Activated CD4-positive, alpha-beta T cell treated with anti-CD3 and anti-CD28 coated beads, Interleukin-2, amount 10 ng/mL, durations not matched to agents 7 days and 5 days (primary cell): ENCODE data around the gene ZNF185. TPM values are rescaled to one million over a fixed set of nuclear protein-coding genes. Genes with fewer than 3 reads are reported as not detected.

ENCODE experiments used
- CTCF ChIA-PET: fragments of 350-600 bp; sonication (Branson Sonifier 250); formaldehyde crosslinking; loops from one replicate; lab custom pipeline; 2021; ENCODE audit warnings: antibody characterized with exemption; lab: Charles Lee
- POLR2A ChIA-PET: fragments of 350-600 bp; sonication (Branson Sonifier 250); formaldehyde crosslinking; loops from one replicate; lab custom pipeline; 2021; ENCODE audit warnings: antibody characterized with exemption; lab: Charles Lee
- DNase-seq: peaks from one replicate; pipeline ENCODE4 v3.0.0-alpha.2; 2020
- H3K27ac Mint-ChIP-seq: one replicate; pipeline ENCODE4 v1.8.0; 2021; ENCODE audit warnings: mild to moderate bottlenecking, moderate library complexity, mixed read lengths
- H3K27me3 Mint-ChIP-seq: one replicate; pipeline ENCODE4 v1.8.0; 2021; ENCODE audit warnings: mixed read lengths
- H3K36me3 Mint-ChIP-seq: one replicate; pipeline ENCODE4 v1.8.0; 2021; ENCODE audit warnings: low read depth, mixed read lengths
- H3K4me1 Mint-ChIP-seq: one replicate; pipeline ENCODE4 v1.8.0; 2021; ENCODE audit warnings: mixed read lengths
- H3K4me3 Mint-ChIP-seq: one replicate; pipeline ENCODE4 v1.8.0; 2021; ENCODE audit warnings: mild to moderate bottlenecking, moderate library complexity, mixed read lengths
- H3K9me3 Mint-ChIP-seq: one replicate; pipeline ENCODE4 v1.8.0; 2021; ENCODE audit warnings: mixed read lengths
- total RNA-seq, 2 experiments: library from RNA; stranded (reverse); gene quantifications; one replicate each; pipeline ENCODE4 v1.2.3, GENCODE V29; 2021

Gene ZNF185
- total RNA-seq, 2 experiments from 2014 or later, result 1.0 to 1.6 TPM

DNA sequence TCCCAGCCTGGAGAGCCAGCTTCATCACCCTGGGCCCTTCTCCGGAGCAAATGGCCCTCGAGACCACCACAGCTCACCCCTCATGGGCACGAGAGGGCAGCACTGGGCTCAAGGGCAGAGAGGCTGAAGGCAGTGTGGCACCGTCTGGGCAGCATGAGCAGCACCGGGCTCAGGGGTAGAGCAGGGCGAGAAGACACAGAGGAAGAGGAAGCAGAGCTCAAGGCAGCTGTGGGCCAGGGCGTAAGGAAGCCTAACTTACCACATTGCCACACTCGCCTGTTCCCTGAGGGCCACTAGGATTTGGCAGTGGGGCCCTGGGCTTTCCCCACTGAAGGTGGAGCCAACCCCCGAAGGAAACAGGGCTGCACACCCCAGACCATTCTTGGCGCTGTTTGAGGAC is 15.5 kb downstream of the ZNF185 start:
- ChIA-PET POLR2A (no interaction called here), CTCF (no interaction called here)
- no peaks in the 10 kb centered on the region for H3K9me3 Mint-ChIP-seq
- no peak for DNase-seq
- H3K4me3 Mint-ChIP-seq, result no peak overlapping the region
- no peaks in the 10 kb centered on the region for H3K27me3 Mint-ChIP-seq
- no peaks in the 10 kb centered on the region for H3K4me1 Mint-ChIP-seq
- no peaks in the 10 kb centered on the region for H3K36me3 Mint-ChIP-seq
- no peak overlapping the region for H3K27ac Mint-ChIP-seq

DNA sequence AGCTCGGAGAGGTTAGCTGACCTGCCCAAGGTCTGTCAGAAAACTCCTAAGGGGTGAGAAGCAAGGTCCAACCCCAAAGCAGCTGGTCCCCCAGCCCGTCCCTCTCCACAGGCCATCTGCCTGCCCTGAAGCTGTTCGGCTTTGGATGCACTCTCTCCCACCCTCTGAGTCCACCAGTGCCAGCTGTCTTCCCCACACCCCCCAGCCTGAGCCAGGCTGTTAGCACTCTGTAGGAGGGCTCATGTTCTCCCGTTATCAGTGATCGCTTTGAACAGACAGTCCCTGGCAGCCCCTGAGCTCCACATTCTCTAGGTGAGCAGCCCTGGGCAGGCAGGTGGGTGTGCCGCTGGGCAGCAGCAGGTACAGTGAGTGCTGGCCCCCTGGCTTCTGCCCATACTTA is 16.0 kb downstream of the ZNF185 start:
- Mint-ChIP-seq H3K9me3 (no peaks in the 10 kb centered on the region), H3K4me3 (no peak overlapping the region), H3K27ac (no peak overlapping the region), H3K4me1 (no peaks in the 10 kb centered on the region), H3K36me3 (no peaks in the 10 kb centered on the region), H3K27me3 (no peaks in the 10 kb centered on the region)
- ChIA-PET CTCF (no interaction called here), POLR2A (no interaction called here)
- DNase-seq, result no peak

DNA sequence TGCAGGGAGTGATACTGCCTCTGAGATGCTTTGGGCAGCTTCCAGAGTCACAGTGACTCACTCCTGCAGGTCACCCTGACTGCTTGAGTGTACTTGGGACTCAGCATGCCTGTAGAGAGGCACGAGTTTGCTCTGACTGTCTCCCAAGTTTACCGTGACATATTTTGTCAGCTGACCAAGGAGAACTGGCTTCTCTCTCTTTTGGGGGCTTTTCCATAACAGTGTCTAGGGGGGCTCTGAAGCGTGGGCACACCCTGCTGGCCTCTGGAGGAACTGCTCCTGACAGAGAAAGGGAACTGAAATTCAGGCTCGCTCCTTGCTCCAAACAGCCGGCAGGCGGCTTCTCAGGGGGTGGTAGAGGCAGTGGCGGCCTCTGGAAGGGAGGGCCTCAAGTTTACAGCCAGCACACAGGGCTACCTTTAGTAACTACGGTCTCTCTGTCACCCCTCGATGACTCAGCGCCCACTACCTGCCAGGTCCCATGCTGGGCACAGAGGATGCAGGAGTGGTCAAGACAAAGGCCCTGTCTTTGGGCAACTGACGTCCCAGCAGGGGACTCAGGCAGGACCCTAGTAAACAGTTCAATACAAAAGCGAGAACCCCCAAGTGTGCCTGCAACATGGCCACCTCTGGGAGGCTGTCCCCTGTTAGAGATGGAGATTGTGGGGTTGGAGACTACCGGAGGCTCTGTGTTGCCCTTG is 17.8 kb downstream of the ZNF185 start:
- no peak overlapping the region for H3K27ac Mint-ChIP-seq
- H3K36me3 Mint-ChIP-seq, result no peaks in the 10 kb centered on the region
- CTCF ChIA-PET, result no interaction called here
- H3K4me1 Mint-ChIP-seq, result no peaks in the 10 kb centered on the region
- H3K9me3 Mint-ChIP-seq, result no peaks in the 10 kb centered on the region
- peak; percentile 8 for DNase-seq
- POLR2A ChIA-PET, result no interaction called here
- no peak overlapping the region for H3K4me3 Mint-ChIP-seq
- H3K27me3 Mint-ChIP-seq, result no peaks in the 10 kb centered on the region

DNA sequence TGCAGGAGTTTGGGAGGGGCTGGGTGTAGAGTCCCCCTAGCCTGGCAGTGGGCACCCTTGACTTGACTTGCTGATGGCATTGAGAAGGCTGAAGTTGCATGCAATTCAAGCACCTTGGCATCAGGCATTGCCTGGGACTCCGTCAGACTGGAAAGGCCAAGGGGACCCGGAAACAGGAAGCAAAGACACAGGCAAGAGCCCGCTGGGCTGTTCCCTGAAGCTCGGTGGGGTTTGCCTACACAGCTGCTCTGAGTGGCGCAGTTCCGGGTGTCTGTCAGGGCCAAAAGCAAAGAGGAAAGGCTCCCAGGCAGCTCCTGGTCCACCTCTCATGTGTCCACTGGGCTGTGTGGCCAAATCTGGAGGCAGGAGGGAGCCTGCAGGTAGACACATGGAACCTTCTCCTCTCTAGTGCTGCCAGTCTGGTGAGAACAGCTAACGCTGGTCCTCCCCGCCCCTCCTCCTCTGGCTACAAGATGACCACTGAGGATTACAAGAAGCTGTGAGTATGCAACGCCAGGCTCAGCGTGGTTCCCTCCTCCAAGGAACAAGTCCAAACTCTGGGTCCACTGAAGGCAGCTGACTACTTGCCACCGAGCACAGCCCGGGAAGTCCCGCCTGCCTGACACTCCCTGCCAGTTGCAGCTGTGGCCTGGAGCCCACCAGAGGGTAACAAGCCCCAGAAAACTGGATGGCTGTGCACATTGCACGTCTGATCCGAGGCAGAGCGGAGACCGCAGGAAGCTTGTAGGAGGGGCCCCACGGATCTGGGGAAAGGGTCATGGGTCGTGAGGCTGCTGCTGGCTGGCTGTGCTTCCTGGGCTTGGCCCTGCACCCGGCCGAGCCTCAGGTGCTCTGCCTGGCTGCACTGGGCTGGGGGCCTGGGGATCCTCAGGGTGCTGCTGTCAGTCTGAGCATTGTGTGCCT is 20.1 kb downstream of the ZNF185 start:
- Mint-ChIP-seq H3K4me3 (no peak overlapping the region), H3K27me3 (no peaks in the 10 kb centered on the region), H3K36me3 (no peaks in the 10 kb centered on the region), H3K4me1 (no peaks in the 10 kb centered on the region), H3K27ac (no peak overlapping the region), H3K9me3 (no peaks in the 10 kb centered on the region)
- POLR2A ChIA-PET, result no interaction called here
- CTCF ChIA-PET, result interaction anchor here (0.7 kb wide), 1 partner anchor 13 kb away, joined by 3 read pairs; no protein-coding TSS in a partner anchor
- no peak for DNase-seq

DNA sequence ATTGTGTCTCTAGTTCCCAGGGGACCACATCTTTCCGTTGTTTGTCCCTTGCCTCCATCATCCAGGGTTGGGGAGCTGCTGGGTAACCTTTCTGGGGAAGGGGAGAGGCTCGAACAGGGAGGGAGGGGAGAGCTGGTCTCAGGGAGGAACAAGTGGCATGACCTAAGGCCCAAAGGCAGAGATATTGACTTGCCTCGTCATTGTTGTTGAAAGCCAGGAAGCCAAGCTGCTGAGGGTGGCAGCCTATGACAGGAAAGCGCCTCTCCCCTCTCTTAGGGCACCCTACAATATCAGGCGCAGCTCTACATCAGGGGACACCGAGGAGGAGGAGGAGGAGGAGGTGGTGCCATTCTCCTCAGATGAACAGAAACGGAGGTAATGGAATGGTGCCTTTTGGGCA is 20.8 kb downstream of the ZNF185 start:
- POLR2A ChIA-PET, result no interaction called here
- DNase-seq, result no peak
- CTCF ChIA-PET, result interaction anchor here (0.7 kb wide), 1 partner anchor 12 kb away, joined by 3 read pairs; no protein-coding TSS in a partner anchor
- Mint-ChIP-seq H3K4me3 (no peak overlapping the region), H3K9me3 (no peaks in the 10 kb centered on the region), H3K27ac (no peak overlapping the region), H3K36me3 (no peaks in the 10 kb centered on the region), H3K27me3 (no peaks in the 10 kb centered on the region), H3K4me1 (no peaks in the 10 kb centered on the region)

DNA sequence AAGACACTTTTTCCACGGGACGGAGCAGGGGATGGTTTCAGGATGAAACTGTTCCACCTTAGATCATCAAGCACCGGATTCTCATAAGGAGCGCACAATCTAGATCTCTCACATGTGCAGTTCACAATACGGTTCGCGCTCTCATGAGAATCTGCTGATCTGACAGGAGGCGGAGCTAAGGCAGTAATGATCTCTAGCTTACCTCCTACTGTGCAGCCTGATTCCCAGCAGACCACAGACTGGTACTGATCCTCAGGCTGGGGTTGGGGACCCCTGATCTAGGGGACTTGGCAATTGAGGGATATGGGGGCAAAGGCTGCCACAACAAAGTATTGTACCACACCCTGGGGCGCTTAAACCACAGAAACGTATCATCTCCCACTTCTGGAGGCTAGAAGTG is 25.7 kb downstream of the ZNF185 start:
- no peak for DNase-seq
- H3K4me1 Mint-ChIP-seq, result peaks cover 5% of the 10 kb centered on the region
- H3K27ac Mint-ChIP-seq, result peak overlapping the region; percentile 22
- ChIA-PET POLR2A (no interaction called here), CTCF (interaction anchor here (0.6 to 2.8 kb wide), 3 partner anchors 9 to 18 kb away, joined by 3 to 10 read pairs (median 3); no protein-coding TSS in a partner anchor)
- no peaks in the 10 kb centered on the region for H3K9me3 Mint-ChIP-seq
- no peak overlapping the region for H3K4me3 Mint-ChIP-seq
- no peaks in the 10 kb centered on the region for H3K27me3 Mint-ChIP-seq
- no peaks in the 10 kb centered on the region for H3K36me3 Mint-ChIP-seq

DNA sequence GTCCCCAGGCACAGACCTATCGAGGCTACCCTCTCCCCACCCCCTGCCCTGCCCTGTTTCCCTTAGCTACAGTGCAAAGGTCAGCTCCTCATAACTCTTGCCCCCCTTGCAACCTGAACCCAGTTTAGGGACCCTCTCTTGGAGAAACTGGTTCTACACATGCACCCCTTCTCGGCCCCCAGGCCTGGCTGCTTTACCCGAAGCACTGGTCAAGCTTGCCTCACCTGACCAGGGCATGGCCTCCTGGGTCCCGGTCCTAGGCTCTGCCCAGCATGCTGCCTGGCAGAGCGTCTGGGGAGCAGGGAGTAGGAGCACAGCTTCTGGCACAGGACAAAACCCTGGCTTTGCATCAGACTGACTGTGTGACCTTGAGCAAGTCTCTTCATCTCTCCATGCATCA is 28.0 kb downstream of the ZNF185 start:
- peaks cover 5% of the 10 kb centered on the region for H3K4me1 Mint-ChIP-seq
- H3K36me3 Mint-ChIP-seq, result no peaks in the 10 kb centered on the region
- ChIA-PET POLR2A (no interaction called here), CTCF (no interaction called here)
- no peaks in the 10 kb centered on the region for H3K9me3 Mint-ChIP-seq
- H3K27me3 Mint-ChIP-seq, result no peaks in the 10 kb centered on the region
- no peak overlapping the region for H3K4me3 Mint-ChIP-seq
- H3K27ac Mint-ChIP-seq, result no peak overlapping the region
- no peak for DNase-seq

DNA sequence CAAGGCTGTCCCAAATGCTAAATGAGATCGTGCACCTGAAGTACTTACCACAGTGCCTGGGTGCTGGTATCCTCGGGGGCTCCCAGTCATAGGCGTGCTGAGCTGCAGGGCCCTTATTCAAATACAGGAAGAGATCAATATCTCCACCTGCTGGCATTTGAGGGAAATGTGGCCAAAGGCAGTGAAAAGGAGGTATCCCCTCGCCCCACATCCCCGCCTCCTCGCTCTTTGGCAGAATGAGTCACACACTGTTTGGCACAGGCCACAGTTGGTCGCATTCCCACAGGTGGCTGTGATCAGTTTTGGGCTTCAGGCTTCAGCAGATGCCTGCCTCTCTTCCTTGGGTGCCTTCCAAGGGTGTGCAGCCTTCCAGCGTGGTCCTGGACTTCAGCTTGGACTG is 28.4 kb downstream of the ZNF185 start:
- ChIA-PET CTCF (interaction anchor here (1.6 kb wide), 1 partner anchor 95 kb away, joined by 5 read pairs; the partner anchor contains the start of genes CETN2 and NSDHL), POLR2A (no interaction called here)
- no peaks in the 10 kb centered on the region for H3K27me3 Mint-ChIP-seq
- no peaks in the 10 kb centered on the region for H3K36me3 Mint-ChIP-seq
- no peak overlapping the region for H3K27ac Mint-ChIP-seq
- no peaks in the 10 kb centered on the region for H3K9me3 Mint-ChIP-seq
- H3K4me3 Mint-ChIP-seq, result no peak overlapping the region
- DNase-seq, result peak; percentile 50
- peaks cover 5% of the 10 kb centered on the region for H3K4me1 Mint-ChIP-seq

DNA sequence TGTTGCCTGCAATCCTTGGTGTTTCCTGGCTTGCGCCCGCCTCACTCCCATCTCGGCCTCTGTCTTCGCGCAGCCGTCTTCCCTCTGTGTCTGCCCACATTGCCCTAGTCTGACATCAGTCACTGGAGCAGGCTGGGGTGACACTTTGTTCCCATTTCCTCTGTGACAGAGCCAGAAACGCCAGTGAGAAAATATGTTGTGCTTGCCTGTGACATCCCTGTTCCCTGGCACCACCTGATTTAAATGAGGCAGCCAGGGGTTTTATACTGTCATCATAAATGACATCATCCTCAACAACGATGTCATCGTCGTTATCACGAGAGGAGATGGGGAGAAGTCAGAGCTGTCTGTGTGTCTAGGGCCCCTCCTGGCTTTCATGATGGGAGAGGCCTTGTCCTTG is 29.1 kb downstream of the ZNF185 start:
- Mint-ChIP-seq H3K9me3 (no peaks in the 10 kb centered on the region), H3K4me1 (peaks cover 5% of the 10 kb centered on the region), H3K36me3 (no peaks in the 10 kb centered on the region), H3K4me3 (no peak overlapping the region), H3K27me3 (no peaks in the 10 kb centered on the region), H3K27ac (no peak overlapping the region)
- ChIA-PET POLR2A (no interaction called here), CTCF (interaction anchor here (1.6 kb wide), 1 partner anchor 96 kb away, joined by 5 read pairs; the partner anchor contains the start of genes CETN2 and NSDHL)
- no peak for DNase-seq

DNA sequence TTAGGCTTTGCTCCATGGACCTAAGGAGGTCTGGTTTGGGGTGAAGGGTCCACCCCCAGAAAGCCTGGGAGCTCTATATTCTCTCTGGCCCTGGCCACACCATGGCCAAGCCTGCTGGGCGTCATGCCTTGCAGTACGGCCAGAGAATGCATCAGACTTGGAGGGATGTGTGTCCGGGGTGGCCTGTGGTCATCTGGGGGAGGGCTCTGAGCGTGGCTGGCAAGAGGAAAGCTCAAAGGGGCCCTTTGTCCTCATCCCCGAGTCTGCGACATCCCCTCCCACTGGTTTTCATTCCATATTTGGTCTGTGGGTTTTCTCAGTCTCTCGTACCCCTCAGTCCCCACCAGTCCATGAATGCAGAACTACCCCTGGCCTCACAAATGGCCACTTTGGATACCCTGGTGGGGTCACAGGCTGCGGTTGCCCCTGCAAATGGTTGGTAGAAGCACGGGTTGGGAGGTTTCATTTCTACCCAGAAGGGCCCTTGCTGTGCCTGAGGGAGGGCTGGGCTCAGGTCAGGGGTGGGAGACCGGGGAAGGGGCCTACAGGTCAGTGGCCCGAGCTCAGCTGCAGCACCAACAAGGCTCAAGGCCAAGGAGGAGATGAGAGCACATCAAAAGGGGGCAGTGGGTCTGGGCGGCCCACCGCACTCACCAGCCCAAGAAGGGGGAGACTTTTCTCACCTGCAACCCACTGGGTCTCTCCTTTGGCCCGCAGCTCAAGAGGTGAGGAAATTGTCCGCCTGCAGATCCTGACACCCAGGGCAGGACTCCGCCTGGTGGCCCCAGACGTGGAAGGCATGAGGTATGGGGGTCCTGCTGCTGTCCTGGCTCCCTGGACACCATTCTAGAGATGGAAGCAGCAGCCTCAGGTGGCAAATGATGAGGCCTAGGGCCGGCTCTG is 30.2 kb downstream of the ZNF185 start:
- H3K27ac Mint-ChIP-seq, result no peak overlapping the region
- ChIA-PET CTCF (interaction anchor here (0.6 to 1.6 kb wide), 3 partner anchors 13 to 893 kb away, joined by 3 to 5 read pairs (median 5); partner anchors contain the start of genes CETN2 and NSDHL), POLR2A (no interaction called here)
- DNase-seq, result no peak
- H3K36me3 Mint-ChIP-seq, result no peaks in the 10 kb centered on the region
- no peak overlapping the region for H3K4me3 Mint-ChIP-seq
- H3K4me1 Mint-ChIP-seq, result peaks cover 5% of the 10 kb centered on the region
- H3K27me3 Mint-ChIP-seq, result no peaks in the 10 kb centered on the region
- H3K9me3 Mint-ChIP-seq, result no peaks in the 10 kb centered on the region

DNA sequence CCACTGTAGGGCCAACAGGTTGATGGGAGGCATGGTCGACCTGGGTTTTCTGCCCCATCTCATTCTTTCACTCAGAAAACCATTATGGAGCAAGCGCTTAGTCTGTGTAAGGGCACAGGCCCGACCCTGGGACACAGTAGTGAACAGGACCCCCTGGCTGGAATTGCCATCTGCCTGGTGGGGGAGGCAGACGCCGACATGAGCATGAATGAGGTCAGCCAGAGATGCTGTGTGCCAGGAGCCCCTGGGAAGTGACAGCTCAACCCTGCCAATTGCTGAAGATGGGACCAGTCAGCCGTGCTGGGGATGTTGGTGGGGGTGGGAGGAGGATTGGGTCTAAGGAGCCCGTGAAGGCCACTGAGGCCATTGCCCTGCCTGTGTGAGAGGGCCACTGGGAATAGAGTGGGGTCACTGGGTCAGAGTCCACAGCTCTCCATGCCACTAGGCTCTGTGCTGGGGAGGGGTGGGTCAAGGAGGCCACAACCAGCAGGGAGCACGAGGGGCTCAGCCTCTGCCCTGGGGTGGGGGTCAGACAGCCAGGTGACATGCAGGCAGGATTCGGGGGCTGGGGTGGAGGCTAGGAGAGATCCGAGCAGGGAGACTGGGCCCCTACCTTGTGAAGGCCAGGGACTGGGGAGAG is 31.0 kb downstream of the ZNF185 start:
- no peaks in the 10 kb centered on the region for H3K9me3 Mint-ChIP-seq
- no peak overlapping the region for H3K4me3 Mint-ChIP-seq
- ChIA-PET POLR2A (no interaction called here), CTCF (no interaction called here)
- H3K36me3 Mint-ChIP-seq, result no peaks in the 10 kb centered on the region
- H3K27ac Mint-ChIP-seq, result no peak overlapping the region
- no peak for DNase-seq
- H3K4me1 Mint-ChIP-seq, result peaks cover 5% of the 10 kb centered on the region
- no peaks in the 10 kb centered on the region for H3K27me3 Mint-ChIP-seq

DNA sequence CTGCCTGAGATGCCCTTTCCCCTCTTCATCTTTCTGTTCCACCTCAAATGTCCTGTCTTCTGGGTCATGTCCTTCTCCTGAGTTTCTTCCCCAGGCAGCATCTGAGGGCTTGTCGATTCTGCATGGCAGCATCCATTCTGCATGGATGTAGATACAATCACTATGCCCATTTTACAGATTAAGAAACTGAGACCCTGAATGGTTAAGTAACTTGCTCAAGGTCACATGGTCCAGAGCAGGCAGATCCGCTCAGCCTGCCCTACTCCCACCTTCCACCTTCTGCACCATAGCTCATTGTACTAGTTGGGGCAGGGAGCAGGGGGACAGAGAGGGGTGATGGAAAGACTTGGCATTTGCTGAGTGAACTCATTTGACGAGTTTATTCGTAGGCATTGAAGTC is 32.0 kb downstream of the ZNF185 start:
- no peaks in the 10 kb centered on the region for H3K9me3 Mint-ChIP-seq
- H3K36me3 Mint-ChIP-seq, result no peaks in the 10 kb centered on the region
- POLR2A ChIA-PET, result no interaction called here
- no peak overlapping the region for H3K27ac Mint-ChIP-seq
- no peak overlapping the region for H3K4me3 Mint-ChIP-seq
- no peak for DNase-seq
- H3K4me1 Mint-ChIP-seq, result peaks cover 5% of the 10 kb centered on the region
- CTCF ChIA-PET, result interaction anchor here (2.3 kb wide), 1 partner anchor 12 kb away, joined by 11 read pairs; no protein-coding TSS in a partner anchor
- no peaks in the 10 kb centered on the region for H3K27me3 Mint-ChIP-seq
